Stimulated activated CD8-positive, alpha-beta memory T cell treated with anti-CD3 and anti-CD28 coated beads, Interleukin-15, amount 100 ng/mL, for 4 hours (primary cell): ENCODE data around the gene ZNF420.
A peak's percentile ranks its signal among the peaks of the same experiment; 100 is the strongest.
"Not testable (repeated sequence)": the region's sequence is repeated elsewhere in the genome, so short reads cannot be mapped to it uniquely, and the experiment has no call there.

Source experiments
- DNase-seq, 2 donors: peaks; one replicate each; pipeline ENCODE4 v3.0.0-alpha.2; 2020; ENCODE audit warnings: low read depth in 2 of 2

The ZNF420 gene

DNA sequence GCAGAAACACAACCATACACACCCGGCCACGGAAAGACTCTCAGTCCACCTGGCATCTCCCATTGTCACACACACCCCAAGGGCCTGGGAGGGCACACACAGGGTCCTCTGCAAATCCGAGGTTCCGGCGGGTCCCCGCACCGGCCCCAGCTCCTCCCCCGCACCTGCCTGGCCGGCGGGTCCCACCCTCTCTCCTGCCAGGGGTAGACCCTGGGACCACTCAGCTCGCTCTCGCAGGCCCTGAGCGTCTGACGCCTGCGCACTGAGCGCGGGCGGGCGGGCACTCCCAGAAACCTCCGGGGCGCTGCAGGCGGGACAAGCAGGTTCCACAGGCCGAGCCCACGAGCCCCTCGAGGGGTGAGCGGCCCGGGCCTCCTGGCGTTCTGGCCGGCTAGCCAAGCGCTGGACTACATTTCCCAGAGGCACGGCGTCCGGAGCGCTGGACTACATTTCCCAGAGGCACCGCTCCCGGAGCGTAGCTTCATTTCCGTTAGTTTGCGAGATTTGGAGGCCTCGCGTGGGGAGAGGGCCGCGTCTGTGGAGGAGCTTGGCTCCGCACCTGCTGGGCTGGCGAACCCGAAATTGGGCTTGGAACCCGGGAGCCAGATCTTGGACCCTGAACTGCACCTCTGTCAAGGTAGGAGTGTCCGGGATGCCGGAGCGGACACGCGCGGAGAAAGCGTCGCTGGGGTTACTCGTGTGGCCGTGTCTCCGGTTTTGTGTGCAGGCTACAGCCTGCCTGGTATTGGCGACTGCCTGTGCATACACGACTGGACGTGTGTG lies at the start of gene ZNF420:
TSS of gene ZNF420 (plus strand) at position 500 of the 783 bp plus-strand sequence. CDS start 10,686 bp downstream, outside the sequence.
- DNase-seq = peak; percentile 76 to 85

DNA sequence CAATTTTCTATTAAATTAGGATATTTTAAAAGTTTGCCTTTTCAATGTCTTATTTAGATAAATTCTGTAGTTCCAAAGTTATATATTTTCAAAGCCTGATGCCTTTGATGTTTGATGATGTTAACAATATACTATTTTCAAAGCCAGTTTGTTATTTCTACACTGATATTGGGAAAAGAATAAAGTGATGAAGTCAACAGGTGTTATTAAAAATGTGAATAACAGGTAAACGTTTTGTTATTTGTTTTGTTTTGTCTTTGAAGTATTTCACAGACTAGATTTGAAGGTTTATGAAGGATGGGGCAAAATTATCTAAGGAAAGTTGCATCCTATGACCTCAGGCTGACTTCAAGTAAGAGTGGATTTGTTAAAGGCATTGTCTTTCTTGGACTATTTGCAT lies 33.1 kb upstream of the ZNF420 start:
- DNase-seq = no peak

DNA sequence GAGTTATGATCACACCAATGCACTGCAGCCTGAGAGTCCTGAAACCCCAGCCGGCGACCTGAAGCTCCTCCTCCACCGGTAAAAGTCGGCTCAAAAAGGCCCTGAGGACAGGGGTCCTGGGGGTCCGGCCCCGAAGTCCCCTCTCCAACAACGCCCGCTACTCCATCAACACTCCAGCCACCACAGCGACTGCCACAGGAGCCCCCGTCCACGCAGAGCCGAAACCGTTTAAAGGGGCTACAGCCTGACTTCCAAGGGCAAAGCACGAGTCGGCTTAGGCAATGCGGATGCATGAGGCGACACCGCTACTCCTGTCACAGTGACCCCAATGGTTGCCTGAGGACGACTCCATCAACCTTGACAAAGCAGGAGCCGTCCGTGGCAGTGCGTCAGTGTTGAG lies 22.9 kb upstream of the ZNF420 start:
- no peak for DNase-seq

DNA sequence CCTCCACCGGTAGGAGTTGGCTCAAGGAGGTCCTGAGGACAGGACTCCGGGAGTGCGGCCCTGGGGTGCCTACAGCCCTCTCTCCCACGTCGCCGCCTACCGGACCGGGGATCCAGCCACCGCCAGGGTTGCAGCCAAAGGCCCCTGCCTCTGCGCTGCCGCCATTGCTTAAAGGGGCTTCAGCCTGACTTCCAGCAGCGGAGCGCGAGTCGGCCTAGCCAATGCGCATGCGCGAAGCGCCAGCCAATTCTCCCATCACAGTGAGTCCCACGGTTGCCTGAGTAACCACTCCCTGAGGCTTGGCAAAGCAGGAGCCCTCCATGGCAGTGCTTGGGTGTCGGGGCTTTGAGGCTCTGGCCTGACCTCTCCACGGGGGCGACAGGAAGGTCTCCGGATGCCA lies 21.5 kb upstream of the ZNF420 start:
- no peak for DNase-seq

DNA sequence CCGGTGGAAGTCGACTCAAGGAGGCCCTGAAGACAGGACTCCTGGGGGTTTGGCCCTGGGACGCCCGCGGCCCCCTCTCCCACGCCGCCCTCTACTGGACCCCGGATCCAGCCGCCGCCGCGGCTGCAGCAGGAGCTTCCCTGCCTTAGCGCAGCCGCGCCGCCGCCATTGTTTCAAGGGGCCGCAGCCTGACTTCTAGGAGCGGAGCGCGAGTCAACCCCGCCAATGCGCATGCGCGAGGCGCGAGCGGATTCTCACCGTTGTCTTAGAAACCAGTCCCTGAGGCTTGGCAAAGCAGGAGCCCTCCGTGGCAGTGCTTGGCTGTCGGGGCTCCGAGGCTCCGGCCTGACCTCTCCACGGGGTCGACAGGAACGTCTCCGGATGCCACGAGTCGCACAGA lies 19.1 kb upstream of the ZNF420 start:
- DNase-seq = no peak

DNA sequence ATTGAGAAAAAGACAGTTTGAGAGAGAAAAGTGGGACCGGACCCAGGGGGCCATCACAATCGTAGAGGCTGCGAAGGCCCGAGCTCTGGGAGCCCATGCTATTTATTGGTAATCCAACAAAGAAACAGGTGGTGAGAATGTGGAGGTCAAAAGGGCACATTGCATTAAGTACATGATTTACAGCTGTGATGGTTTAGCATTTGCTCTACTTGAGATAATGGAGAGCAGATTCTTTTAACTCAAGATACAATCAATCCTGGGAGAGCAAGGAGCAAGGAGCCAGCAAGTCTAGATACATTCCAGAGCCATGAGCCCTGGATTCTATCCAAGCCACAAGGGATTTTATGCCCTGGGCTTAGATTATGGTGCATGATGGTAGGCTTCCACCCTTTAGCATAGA lies 13.3 kb upstream of the ZNF420 start:
- not testable (repeated sequence) for DNase-seq

DNA sequence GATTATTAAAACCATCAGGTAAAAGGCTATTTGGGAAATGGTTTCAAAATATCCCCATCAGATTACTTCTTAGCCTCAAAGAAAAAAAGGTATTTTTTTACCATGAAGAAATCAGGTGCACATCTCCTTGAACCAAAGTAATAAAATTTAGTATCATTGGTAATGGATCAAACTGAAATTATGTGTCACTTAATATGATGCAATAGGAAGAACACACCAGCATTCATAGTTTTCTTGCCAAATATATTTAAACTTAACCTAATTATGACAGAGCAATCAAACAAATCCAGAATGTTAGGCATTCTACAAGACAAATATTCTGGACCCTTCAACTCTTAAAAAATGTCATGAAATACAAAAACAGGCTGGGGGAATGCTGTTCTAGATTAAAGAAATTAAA lies 4.1 kb upstream of the ZNF420 start:
- no peak for DNase-seq

DNA sequence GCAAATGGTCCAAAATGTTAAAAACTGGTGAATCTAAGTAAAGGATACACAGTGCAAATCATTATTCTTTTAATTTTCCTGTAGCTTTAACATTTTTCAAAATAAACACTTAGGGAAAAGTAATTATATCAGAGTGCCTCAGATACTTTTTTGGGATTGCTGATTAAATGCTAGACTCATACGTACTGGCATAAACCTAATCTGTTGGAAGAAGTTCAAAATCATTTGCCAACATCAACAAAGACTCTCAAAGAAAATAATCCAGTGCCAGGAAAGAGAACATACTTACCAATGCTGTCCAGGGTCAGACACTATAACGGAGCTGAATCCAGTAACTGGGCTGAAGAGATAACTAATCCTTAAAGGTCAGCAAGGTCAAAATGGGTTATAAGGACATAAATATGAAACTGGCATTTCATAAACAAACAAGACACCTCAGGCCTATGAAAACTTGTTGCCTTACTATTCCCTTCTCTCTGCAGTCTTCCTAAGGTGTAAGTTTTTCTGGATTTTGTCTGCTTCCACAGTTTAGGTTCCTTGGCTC lies 3.3 kb upstream of the ZNF420 start:
- DNase-seq = no peak

DNA sequence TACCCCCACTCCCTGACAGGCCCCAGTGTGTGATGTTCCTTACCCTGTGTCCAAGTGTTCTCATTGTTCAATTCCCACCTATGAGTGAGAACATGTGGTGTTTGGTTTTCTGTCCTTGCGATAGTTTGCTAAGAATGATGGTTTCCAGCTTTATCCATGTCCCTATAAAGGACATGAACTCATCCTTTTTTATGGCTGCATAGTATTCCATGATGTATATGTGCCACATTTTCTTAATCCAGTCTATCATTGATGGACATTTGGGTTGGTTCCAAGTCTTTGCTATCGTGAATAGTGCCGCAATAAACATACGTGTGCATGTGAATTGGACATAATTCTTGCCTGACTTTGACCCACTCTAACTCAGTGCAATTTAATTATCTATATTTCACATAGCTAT lies 1.7 kb upstream of the ZNF420 start:
- DNase-seq = not testable (repeated sequence)

DNA sequence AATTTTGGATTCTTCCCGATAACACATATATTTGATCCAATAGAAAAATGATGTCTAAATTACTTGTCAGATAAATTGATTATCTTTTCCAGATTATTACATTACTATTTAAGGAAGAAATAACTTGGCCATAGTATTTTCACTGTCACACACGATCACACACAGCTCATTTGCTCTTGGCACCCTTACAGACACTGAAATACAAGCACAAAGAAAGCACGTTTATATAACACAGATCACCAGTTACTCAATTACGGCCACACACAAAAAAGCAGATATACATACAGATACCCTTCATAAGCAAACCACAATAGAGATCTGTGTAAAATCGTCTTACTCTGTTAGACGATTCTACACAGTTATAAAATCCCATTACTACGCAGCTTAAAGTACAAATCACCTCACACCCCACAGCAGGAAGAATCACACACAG lies 716 bp upstream of the ZNF420 start:
- DNase-seq = no peak

DNA sequence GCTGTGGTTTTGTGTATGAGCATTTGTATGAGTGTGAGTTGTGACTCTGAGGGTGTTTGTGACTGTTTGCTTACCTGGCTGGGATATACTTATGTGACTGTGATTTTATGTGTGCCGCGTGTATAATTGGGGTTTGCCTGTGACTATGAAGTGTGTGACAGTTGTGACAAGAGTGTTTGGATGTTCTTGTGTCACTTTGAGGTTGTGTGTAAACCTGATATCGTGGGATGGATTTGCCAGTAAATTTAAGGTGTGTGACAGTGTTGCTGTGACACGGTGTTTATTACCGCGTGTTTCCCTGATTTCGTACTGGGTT lies 442 bp downstream of the ZNF420 start:
- no peak for DNase-seq

DNA sequence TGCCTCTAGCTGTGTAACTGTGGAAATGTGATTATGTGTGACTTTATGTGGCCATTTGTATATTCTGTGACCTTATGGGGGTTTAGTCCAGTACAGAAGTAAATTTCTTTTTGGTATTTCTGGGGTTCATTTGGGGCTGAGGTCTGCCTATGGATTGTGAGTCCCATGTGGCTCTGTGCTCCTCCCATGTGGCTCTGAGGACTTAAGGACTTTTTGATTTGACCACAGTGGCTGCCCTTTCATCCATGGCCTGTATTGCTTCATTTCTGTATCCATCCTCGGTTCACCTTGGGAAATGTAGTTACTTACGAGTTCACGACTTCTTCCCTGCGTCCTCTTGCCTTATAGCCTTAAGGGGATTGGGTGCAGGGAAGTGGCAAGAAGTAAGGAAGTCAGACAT lies 1.0 kb downstream of the ZNF420 start:
- DNase-seq = no peak

DNA sequence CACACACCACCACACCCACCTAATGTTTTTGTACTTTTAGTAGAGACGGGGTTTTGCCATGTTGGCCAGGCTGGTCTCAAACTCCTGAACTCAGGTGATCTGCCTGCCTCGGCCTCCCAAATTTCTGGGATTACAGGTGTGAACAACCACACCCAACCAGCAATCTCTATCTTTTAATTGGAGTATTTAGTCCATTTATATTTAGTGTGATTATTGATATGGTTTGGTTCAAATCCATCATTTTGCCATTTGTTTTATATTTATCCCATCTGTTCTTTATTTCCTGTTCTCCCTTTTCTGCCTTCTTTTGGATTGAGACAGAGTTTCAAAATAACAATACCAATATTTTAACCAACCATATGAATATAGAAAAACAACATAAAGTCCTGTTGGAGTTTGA lies 4.1 kb downstream of the ZNF420 start:
- no peak for DNase-seq

DNA sequence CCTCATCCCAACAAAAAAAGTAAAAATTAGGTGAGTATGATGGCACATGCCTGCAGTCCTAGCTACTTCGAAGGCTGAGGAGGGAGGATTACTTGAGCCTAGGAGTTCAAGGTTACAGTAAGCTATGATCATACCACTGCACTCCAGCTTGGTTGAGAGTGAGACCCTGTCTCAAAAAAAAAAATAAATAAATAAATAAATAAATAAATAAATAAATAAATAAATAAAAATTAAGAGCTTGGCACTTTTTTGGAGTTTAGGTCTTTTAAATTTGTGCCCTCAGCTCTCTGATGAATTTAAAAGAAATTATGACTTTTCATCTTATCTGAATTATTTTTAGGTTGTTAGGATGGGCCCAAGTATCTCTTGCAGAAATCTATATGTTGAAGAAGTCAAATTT lies 8.9 kb downstream of the ZNF420 start:
- no peak for DNase-seq

DNA sequence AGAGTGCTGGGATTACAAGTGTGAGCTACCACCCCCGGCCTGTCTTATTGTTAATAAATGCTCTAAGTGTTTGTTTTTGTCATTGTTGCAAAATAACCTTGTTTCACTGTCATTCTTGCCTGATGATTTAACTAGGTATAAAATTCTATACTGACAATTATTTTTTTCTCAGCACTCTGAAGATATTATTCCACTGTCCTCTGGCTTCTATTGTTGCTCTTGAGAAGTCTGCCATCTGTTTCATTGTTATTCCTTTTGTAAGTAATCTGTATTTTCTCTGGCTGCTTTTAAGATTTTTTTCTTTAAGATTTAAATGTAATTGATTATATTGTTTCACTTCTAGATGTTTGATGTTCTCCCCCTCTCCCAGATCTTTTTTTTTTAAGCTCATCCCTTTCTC lies 17.6 kb downstream of the ZNF420 start:
- DNase-seq = no peak

DNA sequence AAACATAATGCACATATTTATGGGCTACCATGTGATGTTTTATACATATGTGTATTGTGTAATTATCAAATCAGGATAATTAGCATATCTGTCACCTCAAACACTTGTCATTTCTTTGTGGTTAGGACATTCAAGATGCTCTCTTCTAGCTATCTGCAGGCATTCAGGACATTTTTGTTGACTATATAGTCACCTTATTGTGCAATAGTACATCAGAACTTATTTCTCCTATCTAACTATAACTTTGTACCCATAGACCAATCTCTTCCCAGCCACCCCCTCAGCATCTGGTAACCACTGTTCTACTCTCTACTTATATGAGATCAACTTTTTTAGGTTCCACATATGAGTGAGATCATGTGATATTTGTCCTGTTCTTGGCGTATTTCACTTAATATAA lies 20.3 kb downstream of the ZNF420 start:
- DNase-seq = no peak

DNA sequence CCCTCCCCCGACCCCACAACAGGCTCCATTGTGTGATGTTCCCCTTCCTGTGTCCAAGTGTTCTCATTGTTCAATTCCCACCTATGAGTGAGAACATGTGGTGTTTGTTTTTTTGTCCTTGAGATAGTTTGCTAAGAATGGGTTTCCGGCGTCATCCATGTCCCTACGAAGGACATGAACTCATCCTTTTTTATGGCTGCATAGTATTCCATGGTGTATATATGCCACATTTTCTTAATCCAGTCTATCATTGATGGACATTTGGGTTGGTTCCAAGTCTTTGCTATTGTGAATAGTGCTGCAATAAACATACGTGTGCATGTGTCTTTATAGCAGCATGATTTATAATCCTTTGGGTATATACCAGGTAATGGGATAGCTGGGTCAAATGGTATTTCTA lies 25.9 kb downstream of the ZNF420 start:
- not testable (repeated sequence) for DNase-seq

DNA sequence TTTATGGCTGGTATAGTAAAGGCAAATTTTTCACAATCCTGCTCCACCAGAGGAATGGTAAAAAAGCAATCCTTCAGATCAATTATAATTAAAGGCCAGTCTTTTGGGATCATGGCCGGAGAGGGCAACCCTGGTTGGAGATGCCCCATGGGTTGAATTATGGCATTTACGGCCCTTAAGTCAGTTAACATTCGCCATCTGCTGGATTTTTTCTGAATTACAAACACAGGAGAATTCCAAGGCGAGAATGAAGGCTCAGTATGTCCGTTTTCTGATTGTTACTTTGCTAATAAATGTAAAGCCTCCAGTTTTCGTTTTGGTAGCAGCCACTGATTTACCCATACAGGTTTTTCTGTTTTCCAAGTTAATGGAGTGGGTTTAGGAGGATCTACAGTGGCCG lies 33.5 kb downstream of the ZNF420 start:
- not testable (repeated sequence) for DNase-seq

DNA sequence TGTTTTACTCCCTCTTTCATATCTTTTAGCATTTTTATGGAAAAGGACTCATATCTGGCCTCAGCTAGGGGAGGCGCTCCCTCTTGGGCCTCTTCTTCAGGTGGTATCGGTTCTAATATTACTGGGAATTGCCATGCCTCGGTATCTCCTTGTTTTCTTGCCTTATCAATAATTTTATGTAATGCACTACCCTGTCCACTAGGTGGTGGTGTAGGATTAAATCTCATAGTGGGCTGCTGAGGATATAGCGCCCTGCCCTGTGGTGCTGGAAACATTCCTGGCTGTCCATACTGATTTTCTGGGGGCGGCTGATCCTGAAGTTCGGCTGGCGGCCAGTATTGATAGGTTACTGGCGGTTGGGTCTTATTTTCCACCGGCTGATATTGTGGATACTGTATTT lies 35.8 kb downstream of the ZNF420 start:
- DNase-seq = no peak

DNA sequence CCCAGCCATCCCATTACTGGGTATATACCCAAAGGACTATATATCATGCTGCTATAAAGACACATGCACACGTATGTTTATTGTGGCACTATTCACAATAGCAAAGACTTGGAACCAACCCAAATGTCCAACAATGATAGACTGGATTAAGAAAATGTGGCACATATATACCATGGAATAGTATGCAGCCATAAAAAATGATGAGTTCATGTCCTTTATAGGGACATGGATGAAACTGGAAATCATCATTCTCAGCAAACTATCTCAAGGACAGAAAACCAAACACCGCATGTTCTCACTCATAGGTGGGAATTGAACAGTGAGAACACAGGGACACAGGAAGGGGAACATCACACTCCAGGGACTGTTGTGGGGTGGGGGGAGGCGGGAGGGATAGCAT lies 43.9 kb downstream of the ZNF420 start:
- DNase-seq = not testable (repeated sequence)

DNA sequence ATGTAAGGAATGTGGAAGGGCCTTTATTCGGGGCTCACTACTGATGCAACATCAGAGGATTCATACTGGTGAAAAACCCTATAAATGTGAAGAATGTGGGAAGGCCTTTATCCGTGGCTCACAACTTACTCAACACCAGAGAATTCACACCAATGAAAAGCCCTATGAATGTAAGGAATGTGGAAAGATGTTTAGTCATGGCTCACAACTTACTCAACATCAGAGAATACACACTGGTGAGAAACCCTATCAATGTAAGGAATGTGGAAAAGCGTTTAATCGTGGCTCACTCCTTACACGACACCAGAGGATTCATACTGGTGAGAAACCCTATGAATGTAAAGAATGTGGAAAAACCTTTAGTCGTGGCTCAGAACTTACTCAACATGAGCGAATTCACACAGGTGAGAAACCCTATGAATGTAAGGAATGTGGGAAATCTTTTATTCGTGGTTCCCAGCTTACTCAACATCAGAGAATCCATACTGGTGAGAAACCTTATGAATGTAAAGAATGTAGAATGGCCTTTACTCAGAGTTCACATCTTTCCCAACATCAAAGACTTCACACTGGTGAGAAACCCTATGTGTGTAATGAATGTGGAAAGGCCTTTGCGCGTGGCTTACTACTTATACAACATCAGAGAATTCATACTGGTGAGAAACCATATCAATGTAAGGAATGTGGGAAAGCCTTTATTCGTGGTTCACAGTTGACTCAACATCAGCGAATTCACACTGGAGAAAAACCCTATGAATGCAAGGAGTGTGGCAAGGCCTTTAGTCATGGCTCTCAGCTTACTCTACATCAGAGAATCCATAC lies 50.0 kb downstream of the ZNF420 start:
- no peak for DNase-seq

DNA sequence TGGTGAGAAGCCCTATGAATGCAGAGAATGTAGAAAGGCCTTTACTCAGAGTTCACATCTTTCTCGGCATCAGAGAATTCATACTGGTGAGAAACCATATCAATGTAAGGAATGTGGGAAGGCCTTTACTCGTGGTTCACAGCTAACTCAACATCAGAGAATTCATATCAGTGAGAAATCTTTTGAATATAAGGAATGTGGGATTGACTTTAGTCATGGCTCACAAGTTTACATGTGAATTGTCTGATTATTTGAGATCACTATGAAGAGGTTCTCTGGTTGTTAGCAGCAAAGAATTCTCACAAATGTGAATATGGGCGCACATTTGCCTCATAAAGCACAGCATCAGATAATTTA lies 50.6 kb downstream of the ZNF420 start:
- no peak for DNase-seq

DNA sequence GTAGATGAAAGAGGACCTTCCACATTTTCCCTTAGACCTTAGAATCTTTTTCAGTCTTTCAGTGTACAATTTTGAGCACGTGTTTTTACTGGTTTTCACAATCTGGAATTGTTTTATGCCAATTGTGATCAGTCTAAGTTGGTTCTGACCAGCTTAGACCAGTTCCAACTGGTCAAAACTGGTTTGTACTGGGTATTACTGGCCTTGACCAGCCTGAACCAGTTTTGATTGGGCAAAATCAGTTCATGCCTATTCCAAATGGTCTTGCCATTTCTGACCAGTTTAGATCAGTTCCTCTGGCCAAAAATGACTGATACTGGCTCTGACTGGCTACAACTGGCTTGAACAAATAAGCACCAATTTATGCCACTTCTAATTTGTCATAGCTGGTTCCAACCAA lies 57.9 kb downstream of the ZNF420 start:
- no peak for DNase-seq
